LHCN-M2 (cell line): ENCODE results near the gene BATF. TPM values are rescaled to one million over a fixed set of nuclear protein-coding genes. Genes with fewer than 3 reads are reported as not detected.

ENCODE experiments used
- DNase-seq: peaks from one replicate; pipeline ENCODE4 v3.0.0-alpha.2; 2012; ENCODE audit warnings: low read depth
- total RNA-seq: library from RNA; depleted of rRNA; stranded (reverse); fragments of >200 nt; gene quantifications from 2 replicates; pipeline ENCODE4 v1.2.3, GENCODE V29; 2014; rRNA removed

BATF gene
- total RNA-seq, 1 experiment from 2014 or later: not detected

DNA sequence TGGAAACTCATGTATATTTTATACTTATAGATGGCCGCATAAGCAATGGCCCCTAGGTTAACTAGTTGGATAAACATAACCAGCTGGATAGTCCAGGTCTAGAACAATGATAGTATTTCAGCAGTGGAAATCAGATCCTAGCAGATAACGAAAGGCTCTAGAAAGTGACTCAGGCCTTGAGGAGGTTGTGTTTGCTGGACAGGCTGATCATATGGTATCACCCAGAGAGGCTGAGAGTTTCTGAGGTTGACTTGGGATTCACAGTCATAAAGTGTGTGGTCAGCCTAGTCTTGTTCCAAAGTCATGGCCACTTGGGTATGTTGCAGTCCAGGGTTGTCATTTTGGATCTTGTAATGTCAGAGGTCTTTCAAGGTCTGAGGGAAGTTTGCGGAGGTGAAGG, 73.0 kb downstream of the BATF start:
- DNase-seq: no peak

Other genes with a start within 250 kb of the BATF start
- 5.6 and 8.9 TPM in 2 replicates for gene FOS, start 243.6 kb upstream of the BATF start, total RNA-seq
- 28.5 and 31.5 TPM in 2 replicates for gene JDP2, start 94.4 kb upstream of the BATF start, total RNA-seq
- 23.9 and 29.8 TPM in 2 replicates for gene FLVCR2, start 56.2 kb downstream of the BATF start, total RNA-seq
- gene ERG28, start 138.4 kb downstream of the BATF start, total RNA-seq: 9.1 and 9.8 TPM in 2 replicates
- gene TTLL5, start 138.8 kb downstream of the BATF start, total RNA-seq: 12.8 and 22.0 TPM in 2 replicates